K562 (cell line): ENCODE results near the gene HOMEZ. TPM values are rescaled to one million over a fixed set of nuclear protein-coding genes. Genes with fewer than 3 reads are reported as not detected.
A peak's percentile ranks its signal among the peaks of the same experiment; 100 is the strongest.

Experiments used
- ARNT ChIP-seq, 2 experiments: fragments of 450-650 bp; IDR thresholded peaks; 2 replicates each; pipeline ENCODE4 v1.6.1; 2016; ENCODE audit warnings: mild to moderate bottlenecking in 1 of 2
- BACH1 ChIP-seq: fragments of 200-800 bp; sonication (Bioruptor generic); IDR thresholded peaks from 2 replicates; pipeline ENCODE4 v1.6.1; 2016; ENCODE audit warnings: missing genetic modification characterization, missing compliant biosample characterization
- BRD9 ChIP-seq: fragments of 450-650 bp; IDR thresholded peaks from 2 replicates; pipeline ENCODE4 v1.6.1; 2018; ENCODE audit warnings: low read depth; ENCODE audit not compliant: partially characterized antibody
- CBFA2T3 ChIP-seq: fragments of 450-650 bp; IDR thresholded peaks from 2 replicates; pipeline ENCODE4 v1.6.1; 2017
- CBX3 ChIP-seq, 2 experiments: IDR thresholded peaks; 1 replicate in 1 of 2; 2 replicates in 1 of 2; pipeline ENCODE4 v1.6.1; 2012; ENCODE audit warnings: inconsistent platforms in 2 of 2, low read length in 2 of 2, borderline replicate concordance in 1 of 2, control low read depth in 1 of 2
- EWSR1 ChIP-seq: fragments of 450-650 bp; IDR thresholded peaks from 2 replicates; pipeline ENCODE4 v1.6.1; 2018; ENCODE audit warnings: borderline replicate concordance, mild to moderate bottlenecking, low read depth, moderate library complexity; ENCODE audit not compliant: partially characterized antibody
- FIP1L1 ChIP-seq: fragments of 200-400 bp; formaldehyde crosslinking; IDR thresholded peaks from 2 replicates; pipeline ENCODE4 v1.6.1; 2018; ENCODE audit warnings: mild to moderate bottlenecking, low read depth, low read length; ENCODE audit not compliant: poor library complexity, severe bottlenecking
- FOSL1 ChIP-seq: fragments of 200-800 bp; sonication (Bioruptor generic); conservative IDR thresholded peaks from 2 replicates; pipeline ENCODE4 v1.6.1; 2016; ENCODE audit warnings: missing genetic modification characterization, missing compliant biosample characterization
- GABPB2 ChIP-seq: fragments of 250-450 bp; sonication (Bioruptor Pico); conservative IDR thresholded peaks from 2 replicates; pipeline ENCODE4 v1.5.1; 2021; ENCODE audit warnings: mild to moderate bottlenecking
- HSF4 ChIP-seq: fragments of 250-450 bp; sonication (Bioruptor Pico); IDR thresholded peaks from 2 replicates; pipeline ENCODE4 v2.1.2; 2022; ENCODE audit warnings: mild to moderate bottlenecking, moderate library complexity, borderline replicate concordance
- MTA2 ChIP-seq: fragments of 450-650 bp; IDR thresholded peaks from 2 replicates; pipeline ENCODE4 v1.6.1; 2016; ENCODE audit warnings: low read depth
- RFX7 ChIP-seq: fragments of 250-450 bp; sonication (Bioruptor Pico); IDR thresholded peaks from 2 replicates; pipeline ENCODE4 v1.5.1; 2021; ENCODE audit warnings: mild to moderate bottlenecking
- SRSF9 ChIP-seq: fragments of 200-400 bp; formaldehyde crosslinking; IDR thresholded peaks from 2 replicates; pipeline ENCODE4 v1.6.1; 2017; ENCODE audit warnings: low read depth, low read length, borderline replicate concordance
- ZNF311 ChIP-seq: fragments of 250-450 bp; sonication (Bioruptor Pico); IDR thresholded peaks from 2 replicates; pipeline ENCODE4 v1.4.0; 2020; ENCODE audit warnings: mild to moderate bottlenecking, moderate library complexity
- ZNF778 ChIP-seq: fragments of 450-650 bp; formaldehyde crosslinking; IDR thresholded peaks from 2 replicates; pipeline ENCODE4 v1.4.0; 2020; ENCODE audit warnings: mild to moderate bottlenecking, moderate library complexity
- polyA plus RNA-seq, 8 experiments: library from polyadenylated mRNA; depleted of rRNA in 4 of 8; stranded (reverse) in 5 of 8; unstranded in 3 of 8; fragments of >200 nt; fragmentation: Nextera tagmentation in 2 of 8; fragmentation: Illumina TruSeq in 1 of 8; extraction: Ambion mirVana in 2 of 8; extraction: Trizol in 1 of 8; gene quantifications; 2 replicates each; pipeline versions ENCODE4 v1.2.1 to v1.2.3, GENCODE V29; 2011 to 2014; ENCODE audit warnings: inconsistent platforms in 1 of 8, missing spikeins in 1 of 8
- total RNA-seq, 7 experiments: library from RNA; depleted of rRNA in 6 of 7; stranded (reverse); fragments of >200 nt in 6 of 7; fragmentation: Illumina TruSeq in 2 of 7; extraction: Trizol in 2 of 7; gene quantifications; 2 replicates each; pipeline versions ENCODE4 v1.2.1 to v1.2.3, GENCODE V29; 2011 to 2021; ENCODE audit warnings: low replicate concordance in 1 of 7
- TF ChIP-seq, protein P1 (sequence below): sonication (generic); formaldehyde crosslinking; IDR thresholded peaks from 2 replicates; pipeline ENCODE4 v1.8.1; 2023; ENCODE audit warnings: mild to moderate bottlenecking, missing genetic modification reagents
- TF ChIP-seq, protein P2 (sequence below): conservative IDR thresholded peaks from 2 replicates; pipeline ENCODE4 v1.6.1; 2011; ENCODE audit warnings: low read depth, mild to moderate bottlenecking, low read length; ENCODE audit not compliant: control insufficient read depth
- TF ChIP-seq, protein P3 (sequence below): fragments of 250-450 bp; sonication (Bioruptor Pico); IDR thresholded peaks from 2 replicates; pipeline ENCODE4 v1.8.0; 2021; ENCODE audit warnings: borderline replicate concordance, mild to moderate bottlenecking, moderate library complexity; ENCODE audit not compliant: poor library complexity, severe bottlenecking
- TF ChIP-seq, protein P4 (sequence below): fragments of 250-450 bp; sonication (Bioruptor Pico); IDR thresholded peaks from 2 replicates; pipeline ENCODE4 v1.6.1; 2021; ENCODE audit warnings: mild to moderate bottlenecking
- TF ChIP-seq, protein P5 (sequence below): fragments of 250-450 bp; sonication (Bioruptor Pico); IDR thresholded peaks from 2 replicates; pipeline ENCODE4 v1.5.0; 2021; ENCODE audit warnings: mild to moderate bottlenecking, moderate library complexity

The HOMEZ gene
- total and polyA plus RNA-seq, 9 of the 15 experiments (the other 6 are each of a cell fraction or from before 2014, with no cell fraction given), result 3.0 to 30.2 (median 16.9) TPM

DNA sequence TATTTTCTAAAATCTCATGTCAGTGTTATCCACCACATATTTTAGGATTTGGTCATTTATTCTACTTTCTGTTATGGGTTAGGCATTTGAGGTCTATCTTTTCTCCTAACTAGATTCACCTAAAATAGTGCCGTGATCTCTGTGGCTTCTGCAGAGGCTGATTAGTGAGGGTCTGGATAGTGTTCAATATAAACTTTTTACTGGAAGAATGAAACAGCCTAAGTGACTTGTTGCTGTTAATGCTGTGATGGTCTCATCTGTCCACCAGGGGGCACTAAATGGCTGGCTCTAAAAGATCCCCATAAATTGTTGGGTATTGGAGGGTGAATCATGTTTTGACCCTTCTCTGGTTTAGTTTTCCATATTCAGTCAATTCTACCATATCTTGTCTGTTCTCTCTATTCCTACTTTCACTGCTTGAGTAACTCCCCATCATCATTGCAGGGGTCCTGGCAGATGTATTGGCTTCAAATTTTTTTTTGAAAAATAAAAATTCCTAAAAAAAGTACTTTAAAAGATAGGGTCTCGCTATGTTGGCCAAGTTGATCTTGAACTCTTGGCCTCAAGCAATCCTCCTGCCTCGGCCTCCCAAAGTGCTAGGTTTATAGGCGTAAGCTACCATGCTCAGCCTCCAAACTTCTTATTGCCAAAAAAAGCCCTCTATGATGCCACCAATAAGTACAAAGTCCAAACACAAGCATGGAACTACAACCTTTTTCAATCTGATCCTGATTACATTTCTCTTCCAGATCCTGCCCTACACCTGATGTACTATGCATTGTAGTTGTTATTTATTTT is 42.2 kb upstream of the HOMEZ start (continued):
- TF ChIP-seq, protein P1, sequence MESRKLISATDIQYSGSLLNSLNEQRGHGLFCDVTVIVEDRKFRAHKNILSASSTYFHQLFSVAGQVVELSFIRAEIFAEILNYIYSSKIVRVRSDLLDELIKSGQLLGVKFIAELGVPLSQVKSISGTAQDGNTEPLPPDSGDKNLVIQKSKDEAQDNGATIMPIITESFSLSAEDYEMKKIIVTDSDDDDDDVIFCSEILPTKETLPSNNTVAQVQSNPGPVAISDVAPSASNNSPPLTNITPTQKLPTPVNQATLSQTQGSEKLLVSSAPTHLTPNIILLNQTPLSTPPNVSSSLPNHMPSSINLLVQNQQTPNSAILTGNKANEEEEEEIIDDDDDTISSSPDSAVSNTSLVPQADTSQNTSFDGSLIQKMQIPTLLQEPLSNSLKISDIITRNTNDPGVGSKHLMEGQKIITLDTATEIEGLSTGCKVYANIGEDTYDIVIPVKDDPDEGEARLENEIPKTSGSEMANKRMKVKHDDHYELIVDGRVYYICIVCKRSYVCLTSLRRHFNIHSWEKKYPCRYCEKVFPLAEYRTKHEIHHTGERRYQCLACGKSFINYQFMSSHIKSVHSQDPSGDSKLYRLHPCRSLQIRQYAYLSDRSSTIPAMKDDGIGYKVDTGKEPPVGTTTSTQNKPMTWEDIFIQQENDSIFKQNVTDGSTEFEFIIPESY, result no peak
- TF ChIP-seq ARNT (IDR thresholded peaks at IDR 0.05) (peak in 1 of 2 experiments; percentile 53; a peak in 1 of 4 replicates), ZNF778 (CRISPR knock-in tag) (no peak), RFX7 (CRISPR knock-in tag) (no peak), BRD9 (no peak), CBX3 (IDR thresholded peaks at IDR 0.05; ENCODE audit: borderline replicate concordance in 1 of 2, low read length in 2 of 2) (0 out of 3 replicates have a peak, but pooled peaks of 1 of the 2 experiments have one; percentile 20), HSF4 (CRISPR knock-in tag) (no peak), GABPB2 (no peak), MTA2 (no peak), SRSF9 (no peak), FOSL1 (0 out of 2 replicates have a peak, but pooled peaks have one; percentile 39), BACH1 (tag) (no peak), FIP1L1 (no peak), EWSR1 (no peak), CBFA2T3 (no peak), ZNF311 (CRISPR knock-in tag) (no peak)
- TF ChIP-seq, protein P2, sequence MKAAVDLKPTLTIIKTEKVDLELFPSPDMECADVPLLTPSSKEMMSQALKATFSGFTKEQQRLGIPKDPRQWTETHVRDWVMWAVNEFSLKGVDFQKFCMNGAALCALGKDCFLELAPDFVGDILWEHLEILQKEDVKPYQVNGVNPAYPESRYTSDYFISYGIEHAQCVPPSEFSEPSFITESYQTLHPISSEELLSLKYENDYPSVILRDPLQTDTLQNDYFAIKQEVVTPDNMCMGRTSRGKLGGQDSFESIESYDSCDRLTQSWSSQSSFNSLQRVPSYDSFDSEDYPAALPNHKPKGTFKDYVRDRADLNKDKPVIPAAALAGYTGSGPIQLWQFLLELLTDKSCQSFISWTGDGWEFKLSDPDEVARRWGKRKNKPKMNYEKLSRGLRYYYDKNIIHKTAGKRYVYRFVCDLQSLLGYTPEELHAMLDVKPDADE, result no peak
- TF ChIP-seq, protein P3, sequence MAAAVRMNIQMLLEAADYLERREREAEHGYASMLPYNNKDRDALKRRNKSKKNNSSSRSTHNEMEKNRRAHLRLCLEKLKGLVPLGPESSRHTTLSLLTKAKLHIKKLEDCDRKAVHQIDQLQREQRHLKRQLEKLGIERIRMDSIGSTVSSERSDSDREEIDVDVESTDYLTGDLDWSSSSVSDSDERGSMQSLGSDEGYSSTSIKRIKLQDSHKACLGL, result no peak
- TF ChIP-seq, protein P4, sequence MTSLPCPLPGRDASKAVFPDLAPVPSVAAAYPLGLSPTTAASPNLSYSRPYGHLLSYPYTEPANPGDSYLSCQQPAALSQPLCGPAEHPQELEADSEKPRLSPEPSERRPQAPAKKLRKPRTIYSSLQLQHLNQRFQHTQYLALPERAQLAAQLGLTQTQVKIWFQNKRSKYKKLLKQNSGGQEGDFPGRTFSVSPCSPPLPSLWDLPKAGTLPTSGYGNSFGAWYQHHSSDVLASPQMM (CRISPR knock-in tag), result no peak
- TF ChIP-seq, protein P5, sequence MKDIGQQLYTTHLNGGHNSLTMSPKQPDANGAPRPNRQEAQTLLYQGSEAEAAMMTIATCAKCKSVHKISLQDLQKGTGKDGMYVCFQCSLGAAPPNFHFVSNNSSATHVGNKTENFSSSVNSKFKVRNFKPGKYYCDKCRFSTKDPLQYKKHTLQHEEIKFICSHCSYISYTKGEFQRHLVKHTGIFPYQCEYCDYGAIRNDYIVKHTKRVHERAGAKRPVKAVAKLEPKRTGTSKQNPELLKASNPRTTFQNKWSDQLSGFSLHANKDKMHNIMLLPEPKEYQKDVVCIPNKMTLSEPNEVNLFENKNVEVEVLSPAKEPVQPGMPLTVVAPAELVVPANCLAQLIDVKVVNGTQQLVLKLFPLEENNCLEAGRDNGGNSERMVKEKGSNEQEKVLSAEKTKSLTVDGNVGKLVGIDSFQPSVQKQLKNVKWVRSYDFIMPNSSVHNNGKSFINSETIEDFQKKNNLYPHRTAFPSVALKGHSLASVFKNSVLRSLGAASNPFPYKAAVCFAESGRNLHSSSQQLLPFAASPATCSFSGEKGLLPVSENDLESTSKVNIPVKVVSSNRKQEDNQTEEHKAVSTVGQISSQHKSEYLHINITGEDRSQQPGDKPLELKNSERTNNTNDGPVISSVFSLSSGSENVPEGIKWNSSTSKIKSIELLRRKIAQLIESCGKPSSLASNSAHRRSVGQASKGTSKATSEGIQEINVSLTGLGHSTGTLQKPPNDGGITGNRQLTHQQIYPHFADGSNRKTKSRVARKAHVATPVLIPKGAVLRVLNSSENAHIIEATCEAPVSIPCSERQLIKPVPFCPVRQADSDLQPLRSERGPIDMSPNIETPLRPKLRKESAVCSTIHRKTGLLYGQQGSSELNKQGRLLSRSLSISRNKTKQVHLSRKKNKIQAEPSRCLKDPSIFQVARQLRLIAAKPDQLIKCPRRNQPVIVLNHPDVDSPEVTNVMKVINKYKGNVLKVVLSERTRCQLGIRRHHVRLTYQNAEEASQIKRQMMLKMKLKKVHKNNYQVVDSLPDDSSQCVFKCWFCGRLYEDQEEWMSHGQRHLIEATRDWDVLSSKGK (CRISPR knock-in tag), result no peak
